Effector memory CD8-positive, alpha-beta T cell (primary cell): Measurements from ENCODE around the gene ARHGEF17.
"Not testable (repeated sequence)": the region's sequence is repeated elsewhere in the genome, so short reads cannot be mapped to it uniquely, and the experiment has no call there.

ENCODE experiments used
- ATAC-seq: fragments of 150-1000 bp; cut with Tn5 transposase; replicated peaks from 2 replicates; pipeline ENCODE4 v1.10.0; 2021; ENCODE audit warnings: mild to moderate bottlenecking, moderate library complexity
- DNase-seq, 3 experiments: peaks; one replicate each; pipeline ENCODE4 v3.0.0; 2021
- H3K27ac Mint-ChIP-seq, 2 donors: one replicate each; pipeline ENCODE4 v1.8.0; 2022; ENCODE audit warnings: mild to moderate bottlenecking in 2 of 2, mixed read lengths in 2 of 2, moderate library complexity in 2 of 2
- H3K27me3 Mint-ChIP-seq, 2 donors: one replicate each; pipeline ENCODE4 v1.8.0; 2022; ENCODE audit warnings: mixed read lengths in 2 of 2
- H3K36me3 Mint-ChIP-seq: one replicate; pipeline ENCODE4 v1.8.0; 2022; ENCODE audit warnings: mild to moderate bottlenecking, moderate library complexity, mixed read lengths; ENCODE audit not compliant: insufficient read depth
- H3K4me1 Mint-ChIP-seq, 2 donors: one replicate each; pipeline ENCODE4 v1.8.0; 2022; ENCODE audit warnings: low read depth in 2 of 2, mixed read lengths in 2 of 2
- H3K4me3 Mint-ChIP-seq, 2 donors: one replicate each; pipeline ENCODE4 v1.8.0; 2022; ENCODE audit warnings: mild to moderate bottlenecking in 2 of 2, mixed read lengths in 2 of 2, moderate library complexity in 2 of 2
- H3K9me3 Mint-ChIP-seq, 2 donors: one replicate each; pipeline ENCODE4 v1.8.0; 2022; ENCODE audit warnings: mixed read lengths in 2 of 2

The ARHGEF17 gene

GRCh38 chr11:73268671-73269271 lies 39.3 kb upstream of the ARHGEF17 start:
- Mint-ChIP-seq H3K4me3 (no peak overlapping the region), H3K9me3 (no peaks in the 10 kb centered on the region), H3K36me3 (no peaks in the 10 kb centered on the region), H3K27ac (no peak overlapping the region), H3K4me1 (no peaks in the 10 kb centered on the region), H3K27me3 (peaks cover 23 to 52% of the 10 kb centered on the region in 2 donors)
- DNase-seq (no peak), ATAC-seq (no peak)

GRCh38 chr11:73269459-73270015 lies 38.5 kb upstream of the ARHGEF17 start:
- Mint-ChIP-seq H3K4me1 (no peaks in the 10 kb centered on the region), H3K36me3 (no peaks in the 10 kb centered on the region), H3K4me3 (no peak overlapping the region), H3K27ac (peak overlapping the region in 1 of 2 donors; percentile 33), H3K27me3 (peaks cover 21 to 49% of the 10 kb centered on the region in 2 donors), H3K9me3 (no peaks in the 10 kb centered on the region)
- no peak for DNase-seq
- no peak for ATAC-seq

GRCh38 chr11:73270016-73270854 lies 37.8 kb upstream of the ARHGEF17 start:
- H3K9me3 Mint-ChIP-seq = no peaks in the 10 kb centered on the region
- H3K36me3 Mint-ChIP-seq = no peaks in the 10 kb centered on the region
- H3K27me3 Mint-ChIP-seq = peaks cover 14 to 49% of the 10 kb centered on the region in 2 donors
- H3K4me3 Mint-ChIP-seq = no peak overlapping the region
- no peaks in the 10 kb centered on the region for H3K4me1 Mint-ChIP-seq
- DNase-seq = no peak
- ATAC-seq = no peak
- peak overlapping the region in 1 of 2 donors; percentile 33 for H3K27ac Mint-ChIP-seq

GRCh38 chr11:73270855-73271477 lies 37.1 kb upstream of the ARHGEF17 start:
- DNase-seq = no peak
- Mint-ChIP-seq H3K36me3 (no peaks in the 10 kb centered on the region), H3K27ac (no peak overlapping the region), H3K9me3 (no peaks in the 10 kb centered on the region), H3K27me3 (peaks cover 10 to 45% of the 10 kb centered on the region in 2 donors), H3K4me3 (no peak overlapping the region), H3K4me1 (no peaks in the 10 kb centered on the region)
- no peak for ATAC-seq

- H3K36me3 Mint-ChIP-seq, H3K4me3 Mint-ChIP-seq, H3K9me3 Mint-ChIP-seq, H3K27ac Mint-ChIP-seq, ATAC-seq, H3K4me1 Mint-ChIP-seq, DNase-seq: not testable (repeated sequence)
- peaks cover 5 to 40% of the 10 kb centered on the region in 2 donors for H3K27me3 Mint-ChIP-seq
Observed at GRCh38 chr11:73271478-73271865, 36.6 kb upstream of the ARHGEF17 start.

- ATAC-seq = no peak
- Mint-ChIP-seq H3K27me3 (peaks cover 5 to 36% of the 10 kb centered on the region in 2 donors), H3K36me3 (no peaks in the 10 kb centered on the region), H3K9me3 (no peaks in the 10 kb centered on the region), H3K4me1 (no peaks in the 10 kb centered on the region), H3K4me3 (no peak within 1 kb of the TSS), H3K27ac (no peak within 1 kb of the TSS)
- DNase-seq = no peak
Observed at GRCh38 chr11:73271936-73272679, 36.0 kb upstream of the ARHGEF17 start, which contains the start of gene P2RY6. P2RY6 (plus strand) TSS chr11:73272338; CDS start chr11:73296519, 24,181 bp downstream.

DNA sequence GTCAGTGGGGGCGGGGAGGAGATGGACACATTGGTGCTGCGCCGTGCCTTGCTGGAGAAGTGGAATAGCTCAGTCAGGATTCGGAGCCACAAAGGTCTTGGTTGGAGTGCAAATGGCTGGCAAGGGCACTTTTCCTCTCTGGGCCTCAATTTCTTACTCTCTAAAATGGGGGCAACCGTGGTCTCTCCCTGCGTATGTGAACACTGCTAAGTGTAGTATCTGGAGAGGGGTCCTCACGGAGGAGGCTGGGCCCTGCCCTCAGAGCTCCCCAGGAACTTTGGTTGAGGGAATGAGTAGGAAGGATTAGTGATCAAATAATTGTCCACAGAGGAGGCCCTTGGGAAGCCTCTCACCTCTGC lies 35.4 kb upstream of the ARHGEF17 start:
- ATAC-seq = no peak
- Mint-ChIP-seq H3K4me3 (no peak overlapping the region), H3K9me3 (no peaks in the 10 kb centered on the region), H3K36me3 (no peaks in the 10 kb centered on the region), H3K27ac (no peak overlapping the region), H3K4me1 (no peaks in the 10 kb centered on the region), H3K27me3 (peaks cover 5 to 30% of the 10 kb centered on the region in 2 donors)
- no peak for DNase-seq

- H3K27ac Mint-ChIP-seq = no peak overlapping the region
- DNase-seq (no peak), ATAC-seq (no peak)
- H3K4me3 Mint-ChIP-seq = no peak overlapping the region
- peaks cover 5 to 27% of the 10 kb centered on the region in 2 donors for H3K27me3 Mint-ChIP-seq
- no peaks in the 10 kb centered on the region for H3K9me3 Mint-ChIP-seq
- H3K4me1 Mint-ChIP-seq = no peaks in the 10 kb centered on the region
- no peaks in the 10 kb centered on the region for H3K36me3 Mint-ChIP-seq
Observed at GRCh38 chr11:73273222-73273895, 34.7 kb upstream of the ARHGEF17 start.

DNA sequence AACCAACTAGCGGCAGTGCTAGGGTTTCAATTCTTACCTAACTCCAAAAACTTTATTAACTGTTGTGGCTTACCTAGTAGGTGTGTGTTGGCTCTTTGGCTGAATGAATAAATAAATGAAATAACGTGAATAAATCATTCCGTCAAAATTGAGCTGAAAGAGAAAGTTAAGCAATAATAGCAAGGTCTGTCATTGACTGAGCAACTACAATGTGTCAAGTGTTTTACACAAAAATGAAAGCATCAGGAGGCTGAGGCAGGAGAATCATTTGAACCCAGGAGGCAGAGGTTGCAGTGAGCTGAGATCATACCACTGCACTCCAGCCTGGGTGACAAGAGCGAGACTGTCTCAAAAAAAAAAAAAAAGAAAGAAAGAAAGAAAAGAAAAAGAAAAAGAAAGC lies 33.9 kb upstream of the ARHGEF17 start:
- H3K36me3 Mint-ChIP-seq, H3K4me3 Mint-ChIP-seq, H3K9me3 Mint-ChIP-seq, ATAC-seq, H3K27ac Mint-ChIP-seq, H3K4me1 Mint-ChIP-seq, DNase-seq: not testable (repeated sequence)
- peaks cover 5 to 27% of the 10 kb centered on the region in 2 donors for H3K27me3 Mint-ChIP-seq

- Mint-ChIP-seq H3K4me3 (no peak overlapping the region), H3K9me3 (no peaks in the 10 kb centered on the region), H3K4me1 (no peaks in the 10 kb centered on the region), H3K27ac (no peak overlapping the region), H3K27me3 (peaks cover 2 to 23% of the 10 kb centered on the region in 2 donors), H3K36me3 (no peaks in the 10 kb centered on the region)
- ATAC-seq = no peak
- no peak for DNase-seq
Observed at GRCh38 chr11:73274722-73275380, 33.2 kb upstream of the ARHGEF17 start.

- H3K36me3 Mint-ChIP-seq = no peaks in the 10 kb centered on the region
- H3K4me3 Mint-ChIP-seq = no peak overlapping the region
- peaks cover 0 to 19% of the 10 kb centered on the region in 2 donors for H3K27me3 Mint-ChIP-seq
- no peaks in the 10 kb centered on the region for H3K9me3 Mint-ChIP-seq
- no peak for ATAC-seq
- H3K4me1 Mint-ChIP-seq = no peaks in the 10 kb centered on the region
- no peak for DNase-seq
- no peak overlapping the region for H3K27ac Mint-ChIP-seq
Observed at GRCh38 chr11:73275381-73275750, 32.7 kb upstream of the ARHGEF17 start.

DNA sequence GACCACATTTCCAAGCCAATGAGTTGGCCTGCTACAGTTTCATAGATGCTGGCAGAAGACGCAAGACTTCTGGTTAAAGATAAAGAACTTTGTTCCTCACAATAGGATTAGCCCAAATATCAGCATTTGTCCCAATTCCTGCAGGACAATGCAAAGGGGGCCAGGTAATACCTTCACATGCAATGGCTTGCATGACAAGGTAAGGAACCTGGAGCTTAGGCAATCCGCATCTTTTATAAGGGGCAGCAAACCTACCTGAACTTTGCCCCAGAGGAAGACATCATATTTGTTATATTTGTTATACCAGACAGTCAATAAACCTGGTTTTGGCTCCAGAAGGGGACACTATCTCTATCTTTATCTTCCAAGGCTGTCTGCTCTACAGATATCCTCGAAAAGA lies 30.6 kb upstream of the ARHGEF17 start:
- H3K27me3 Mint-ChIP-seq = peaks cover 6 to 21% of the 10 kb centered on the region in 2 donors
- H3K27ac Mint-ChIP-seq = no peak overlapping the region
- DNase-seq (no peak), ATAC-seq (no peak)
- peaks cover 3% of the 10 kb centered on the region for H3K36me3 Mint-ChIP-seq
- H3K9me3 Mint-ChIP-seq = no peaks in the 10 kb centered on the region
- H3K4me1 Mint-ChIP-seq = peaks cover 0 to 2% of the 10 kb centered on the region in 2 donors
- no peak overlapping the region for H3K4me3 Mint-ChIP-seq
